DOHH2 (cell line): ENCODE data around the gene PPP2R2B.

Source experiments
- H3F3A ChIP-seq: fragments of 200-600 bp; sonication (generic), shearing (Covaris generic); 2 replicates; pipeline ENCODE4 v1.6.0; 2016; ENCODE audit warnings: antibody characterized with exemption, mild to moderate bottlenecking; ENCODE audit not compliant: control insufficient read depth, insufficient read depth
- H3K27ac ChIP-seq: fragments of 200-600 bp; sonication (generic); 2 replicates; pipeline ENCODE4 v1.5.1; 2014; ENCODE audit warnings: low read depth, mild to moderate bottlenecking, low read length, moderate library complexity
- H3K27me3 ChIP-seq: fragments of 200-600 bp; sonication (generic); 2 replicates; pipeline ENCODE4 v1.6.1; 2014; ENCODE audit warnings: mild to moderate bottlenecking, low read length, mixed read lengths; ENCODE audit not compliant: control insufficient read depth
- H3K36me3 ChIP-seq: fragments of 200-600 bp; sonication (generic); 2 replicates; pipeline ENCODE4 v1.6.1; 2014; ENCODE audit warnings: mild to moderate bottlenecking, low read length, moderate library complexity, mixed read lengths; ENCODE audit not compliant: control insufficient read depth
- H3K4me1 ChIP-seq: fragments of 200-600 bp; sonication (generic); 2 replicates; pipeline ENCODE4 v1.6.1; 2014; ENCODE audit warnings: mild to moderate bottlenecking, low read length, mixed read lengths; ENCODE audit not compliant: control insufficient read depth
- H3K4me2 ChIP-seq: fragments of 200-600 bp; sonication (generic); 2 replicates; pipeline ENCODE4 v1.6.0; 2014; ENCODE audit warnings: mild to moderate bottlenecking, low read length, moderate library complexity
- H3K4me3 ChIP-seq: fragments of 200-600 bp; sonication (generic); 2 replicates; pipeline ENCODE4 v1.5.1; 2014; ENCODE audit warnings: mild to moderate bottlenecking, low read length, mixed read lengths
- H3K79me2 ChIP-seq: fragments of 200-600 bp; sonication (generic); 2 replicates; pipeline ENCODE4 v1.6.1; 2014; ENCODE audit warnings: mild to moderate bottlenecking, low read length, mixed read lengths; ENCODE audit not compliant: control insufficient read depth
- H3K9me2 ChIP-seq: fragments of 200-600 bp; sonication (generic); replicated peaks from 2 replicates; pipeline ENCODE4 v1.6.1; 2014; ENCODE audit warnings: mild to moderate bottlenecking, low read length, mixed read lengths; ENCODE audit not compliant: control insufficient read depth
- H3K9me3 ChIP-seq: fragments of 200-600 bp; sonication (generic); 2 replicates; pipeline ENCODE4 v1.6.1; 2014; ENCODE audit warnings: antibody characterized with exemption, low read length, mixed read lengths; ENCODE audit not compliant: control insufficient read depth, insufficient read depth
- H4K20me1 ChIP-seq: fragments of 200-600 bp; sonication (generic); 2 replicates; pipeline ENCODE4 v1.6.0; 2014; ENCODE audit warnings: low read depth, mild to moderate bottlenecking, antibody characterized with exemption, low read length, moderate library complexity; ENCODE audit not compliant: control insufficient read depth, insufficient read depth
- CTCF ChIP-seq: fragments of 200-600 bp; sonication (generic); IDR thresholded peaks from one replicate; pipeline ENCODE4 v1.5.1; 2014; ENCODE audit warnings: antibody characterized with exemption, mild to moderate bottlenecking, low read depth, low read length; ENCODE audit not compliant: poor library complexity, severe bottlenecking
- EZH2phosphoT487 ChIP-seq: fragments of 200-600 bp; sonication (generic); IDR thresholded peaks from 2 replicates; pipeline ENCODE4 v1.6.1; 2017; ENCODE audit warnings: borderline replicate concordance, mild to moderate bottlenecking, antibody characterized with exemption, low read length, moderate library complexity, mixed read lengths

Gene PPP2R2B

GRCh38 chr5:146890066-146890465, 11.5 kb upstream of the PPP2R2B start:
- H3K4me2 ChIP-seq = no peak overlapping the region
- no peaks in the 10 kb centered on the region for H3K9me2 ChIP-seq
- H3F3A ChIP-seq = no peaks in the 10 kb centered on the region
- TF ChIP-seq CTCF = no peak
- TF ChIP-seq EZH2phosphoT487 = no peak
- H4K20me1 ChIP-seq = no peaks in the 10 kb centered on the region
- no peak overlapping the region for H3K27ac ChIP-seq
- H3K4me3 ChIP-seq = no peak overlapping the region
- no peaks in the 10 kb centered on the region for H3K36me3 ChIP-seq
- H3K27me3 ChIP-seq = no peaks in the 10 kb centered on the region
- no peaks in the 10 kb centered on the region for H3K4me1 ChIP-seq
- H3K79me2 ChIP-seq = no peaks in the 10 kb centered on the region
- no peaks in the 10 kb centered on the region for H3K9me3 ChIP-seq

- Histone ChIP-seq H3K9me2 (no peaks in the 10 kb centered on the region), H3K4me3 (no peak overlapping the region), H4K20me1 (no peaks in the 10 kb centered on the region), H3F3A (no peaks in the 10 kb centered on the region), H3K27ac (no peak overlapping the region), H3K9me3 (no peaks in the 10 kb centered on the region), H3K27me3 (no peaks in the 10 kb centered on the region), H3K4me2 (no peak overlapping the region), H3K36me3 (no peaks in the 10 kb centered on the region), H3K4me1 (no peaks in the 10 kb centered on the region), H3K79me2 (no peaks in the 10 kb centered on the region)
- TF ChIP-seq EZH2phosphoT487 (no peak), CTCF (no peak)
Measured at GRCh38 chr5:146889169-146889568, 10.6 kb upstream of the PPP2R2B start.

GRCh38 chr5:146888351-146888978, 9.9 kb upstream of the PPP2R2B start:
- Histone ChIP-seq H3K36me3 (no peaks in the 10 kb centered on the region), H3K4me1 (no peaks in the 10 kb centered on the region), H3K27me3 (no peaks in the 10 kb centered on the region), H3K4me3 (no peak overlapping the region), H3K79me2 (no peaks in the 10 kb centered on the region), H3K27ac (no peak overlapping the region), H3K4me2 (no peak overlapping the region), H3F3A (no peaks in the 10 kb centered on the region), H3K9me3 (no peaks in the 10 kb centered on the region), H3K9me2 (no peaks in the 10 kb centered on the region), H4K20me1 (no peaks in the 10 kb centered on the region)
- no peak for TF ChIP-seq CTCF
